Measurements from ENCODE around the gene MB.
"Not testable (repeated sequence)": the region's sequence is repeated elsewhere in the genome, so short reads cannot be mapped to it uniquely, and the experiment has no call there.

The MB gene

DNA sequence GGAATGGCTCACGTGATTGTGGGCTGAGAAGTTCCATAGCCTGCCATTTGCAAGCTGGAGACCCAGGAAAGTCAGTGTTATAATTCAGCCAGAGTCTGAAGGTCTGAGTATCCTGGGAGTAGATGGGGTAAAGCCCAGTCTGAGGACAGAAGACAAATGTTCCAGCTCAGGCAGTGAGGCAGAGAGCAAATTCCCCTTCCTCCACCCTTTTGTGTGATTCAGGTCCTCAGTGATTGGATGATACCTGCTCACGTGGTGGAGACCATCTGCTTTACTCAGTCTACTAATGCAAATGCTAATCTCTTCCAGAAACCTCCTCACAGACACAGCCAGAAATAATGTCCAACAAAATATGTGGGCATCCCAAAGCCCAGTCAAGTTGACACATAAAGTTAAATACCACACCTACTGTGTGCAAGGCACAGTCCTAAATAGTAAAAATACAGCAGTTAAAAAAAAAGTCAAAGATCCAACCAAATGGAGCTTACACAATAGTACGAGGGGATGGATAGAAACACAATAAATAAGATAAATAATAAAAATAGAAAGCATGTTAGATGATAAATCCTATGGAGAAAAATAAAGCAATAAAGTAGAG, 17.9 kb upstream of the MB start:
- no peak for FAIRE-seq

DNA sequence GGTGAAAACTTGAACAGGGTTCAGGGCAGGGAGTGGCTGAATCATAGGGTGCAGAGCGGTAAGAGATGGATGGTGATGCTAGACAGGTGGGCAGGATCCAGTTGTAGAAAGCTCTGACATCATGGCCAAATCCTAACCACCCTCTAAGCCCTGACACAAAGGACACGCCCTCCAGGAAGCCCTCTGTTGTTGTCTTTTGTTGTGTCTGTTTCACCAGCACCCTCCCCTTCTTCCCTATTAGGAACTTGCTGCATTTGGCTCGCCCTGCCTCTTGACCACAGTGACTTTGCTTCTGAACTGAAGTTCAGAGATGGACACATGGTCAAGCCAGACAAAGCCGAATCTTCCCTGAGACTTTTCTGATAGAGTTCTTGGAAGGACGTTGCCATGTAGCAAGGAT, 16.9 kb upstream of the MB start:
- no peak for FAIRE-seq

GRCh38 chr22:35633520-35633919, 16.4 kb upstream of the MB start:
- no peak for FAIRE-seq

GRCh38 chr22:35632935-35633334, 15.8 kb upstream of the MB start:
- FAIRE-seq = no peak

GRCh38 chr22:35631597-35631996, 14.5 kb upstream of the MB start:
- FAIRE-seq = no peak

DNA sequence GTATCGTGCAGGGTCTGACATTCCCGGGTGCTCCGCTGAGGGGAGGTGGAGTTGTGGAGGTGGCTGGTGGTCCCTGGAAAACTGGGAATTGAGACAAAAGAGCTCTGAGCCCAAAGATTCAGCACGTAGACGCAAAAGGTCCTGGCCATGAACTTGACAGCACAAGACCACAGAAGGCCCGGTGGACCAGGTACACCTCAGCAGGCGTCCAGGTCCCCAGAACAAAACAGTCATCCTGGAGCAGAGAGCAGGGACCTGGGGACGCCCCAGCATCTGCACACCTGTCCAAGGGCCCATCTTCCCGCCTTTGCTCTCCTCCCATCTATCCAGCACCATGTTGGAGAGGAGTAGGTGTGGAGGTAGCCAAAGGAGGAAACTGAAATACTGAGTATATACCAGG, 13.8 kb upstream of the MB start:
- FAIRE-seq = no peak

DNA sequence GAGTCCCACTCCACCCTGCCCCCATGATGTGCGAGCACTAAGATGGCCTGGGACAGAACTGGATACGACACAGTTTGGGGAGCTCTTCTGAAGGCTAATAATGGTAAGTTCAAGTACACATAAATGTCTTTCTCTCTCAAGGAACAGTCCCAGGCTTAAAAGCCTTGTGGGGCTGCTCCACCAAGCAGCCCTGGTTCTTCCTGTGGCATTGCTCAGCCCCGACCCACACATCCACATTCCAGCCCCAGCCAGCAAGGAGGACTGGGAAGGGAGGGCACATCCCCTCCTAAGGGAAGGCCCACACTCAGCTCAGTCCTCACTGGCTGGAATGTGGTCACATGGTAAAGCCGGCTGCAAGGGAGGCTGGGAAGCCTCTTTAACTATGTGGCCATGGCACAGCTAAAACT, 13.3 kb upstream of the MB start:
- FAIRE-seq = no peak

DNA sequence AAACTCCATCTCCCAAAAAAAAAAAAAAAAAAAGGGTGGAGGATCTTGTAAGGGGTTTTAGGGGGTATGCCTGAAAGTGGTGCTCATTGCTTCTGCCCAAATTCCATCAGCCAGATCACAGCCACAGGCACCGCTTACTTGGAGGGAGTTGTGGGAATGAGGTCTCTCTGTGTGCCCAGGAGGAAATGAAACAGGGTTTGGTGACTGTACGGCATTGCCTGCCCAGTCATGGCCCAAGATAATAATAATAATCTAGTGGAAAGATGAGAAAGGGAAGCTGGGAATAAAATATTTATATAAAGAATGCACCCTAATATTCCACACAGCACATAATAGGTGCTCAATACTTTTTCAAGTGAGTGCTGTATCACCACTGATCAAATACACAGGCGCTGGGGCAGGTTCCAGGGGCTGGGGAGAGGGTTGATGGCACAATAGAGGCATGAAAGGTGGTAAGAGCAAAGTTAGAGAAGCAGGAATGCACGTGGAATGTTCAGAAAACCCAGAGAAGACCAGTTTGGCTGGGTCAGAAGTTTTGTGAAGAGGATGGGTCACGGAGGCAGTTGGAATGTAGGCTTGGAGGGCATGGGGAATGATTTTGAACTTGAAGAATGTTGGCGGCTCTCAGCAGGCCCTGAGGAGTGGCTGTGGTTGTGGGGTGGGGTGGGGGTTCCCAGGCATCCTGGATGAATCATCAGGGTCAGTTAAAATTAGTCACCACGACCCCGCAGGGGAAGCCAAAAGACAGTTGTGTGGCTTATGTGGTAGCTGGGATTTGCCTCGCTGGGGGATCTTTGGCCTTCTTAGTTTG, 12.5 kb upstream of the MB start:
- FAIRE-seq = no peak

DNA sequence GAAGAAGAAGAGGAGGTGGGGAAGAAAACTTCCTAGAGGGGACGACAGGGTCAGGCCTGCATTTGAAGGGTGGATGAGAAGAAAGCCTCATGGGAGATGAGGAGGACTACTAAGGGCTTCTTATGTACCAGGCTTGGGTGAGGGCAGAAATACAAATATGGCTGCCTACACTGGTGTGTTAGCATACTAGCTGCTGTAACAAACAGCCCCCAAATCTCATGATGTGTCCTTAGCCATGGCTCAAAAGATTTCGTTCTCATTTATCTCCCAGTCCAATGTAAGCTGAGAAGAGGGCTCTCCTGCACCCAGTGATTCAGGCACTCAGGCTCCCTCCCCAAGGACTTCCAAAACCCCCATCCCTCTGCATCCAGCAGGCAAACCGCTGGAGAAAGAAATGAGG, 11.6 kb upstream of the MB start:
- no peak for FAIRE-seq

DNA sequence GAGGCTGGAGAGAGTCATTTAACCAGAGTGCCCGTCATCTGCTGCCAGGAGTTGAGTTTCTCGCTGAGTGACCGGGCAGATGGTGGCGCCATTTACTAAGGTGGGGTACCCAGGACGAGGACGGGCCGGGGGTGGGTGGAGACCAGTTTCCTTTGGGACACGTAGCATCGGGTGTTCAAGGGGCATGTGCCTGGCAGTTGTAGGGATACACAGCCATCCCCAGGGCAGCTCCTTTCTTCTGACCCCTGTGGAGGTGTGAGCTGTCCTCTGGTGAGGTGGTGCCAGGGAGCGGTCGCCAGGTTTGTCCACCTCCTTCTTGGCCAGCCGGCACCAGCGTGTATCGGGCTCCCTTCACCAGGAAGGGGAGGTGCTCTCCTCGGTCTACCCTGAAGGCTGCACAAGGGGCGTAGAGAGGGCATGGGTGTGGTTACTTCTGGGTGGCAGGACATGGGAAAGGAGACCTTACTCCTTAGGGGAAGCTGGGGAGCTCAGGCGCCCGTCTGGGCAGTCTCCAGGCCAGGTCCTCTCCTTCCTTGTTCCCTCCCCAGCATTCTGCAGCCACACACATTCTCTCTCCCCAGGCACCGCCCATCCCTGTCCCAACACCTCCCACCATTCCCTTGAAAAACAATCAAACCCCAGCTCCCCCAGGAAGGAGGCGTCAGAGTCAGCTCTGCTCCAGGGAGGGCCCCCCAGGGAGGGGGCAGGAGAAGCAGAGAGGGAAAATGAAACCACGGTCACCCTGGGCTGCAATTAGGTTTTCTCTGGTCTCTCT, 10.3 kb upstream of the MB start:
- FAIRE-seq = peak; percentile 71

DNA sequence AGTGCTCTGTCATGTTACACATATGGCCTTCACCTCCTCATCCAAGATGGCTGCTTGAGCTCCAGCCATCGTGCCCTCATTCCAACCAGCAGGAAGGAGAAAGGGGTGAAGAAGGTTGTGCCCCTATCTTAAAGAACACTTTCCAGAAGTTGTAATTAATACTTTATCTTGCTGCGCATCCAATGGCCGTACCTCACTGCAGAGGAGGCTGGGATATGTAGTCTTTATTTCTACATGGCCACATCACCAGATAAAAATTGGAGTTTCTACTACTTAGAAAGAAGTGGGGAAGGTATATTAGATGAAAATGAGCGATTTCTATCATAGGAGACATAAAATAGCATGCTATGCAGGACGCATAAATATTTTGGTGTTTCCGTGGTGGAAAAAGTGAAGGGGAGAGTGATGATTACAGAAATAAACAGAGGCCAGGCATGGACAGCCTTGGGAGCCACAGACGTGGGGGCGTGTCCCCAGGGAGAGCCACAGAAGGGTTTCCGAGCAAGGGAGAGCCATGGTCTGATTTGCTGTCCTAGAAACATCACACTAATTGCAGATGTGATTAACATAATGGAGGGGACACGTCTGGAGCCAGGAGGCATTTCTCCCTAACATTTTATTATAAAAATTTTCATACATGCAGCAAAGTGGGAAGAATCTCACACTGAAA, 8.8 kb upstream of the MB start:
- FAIRE-seq = no peak

DNA sequence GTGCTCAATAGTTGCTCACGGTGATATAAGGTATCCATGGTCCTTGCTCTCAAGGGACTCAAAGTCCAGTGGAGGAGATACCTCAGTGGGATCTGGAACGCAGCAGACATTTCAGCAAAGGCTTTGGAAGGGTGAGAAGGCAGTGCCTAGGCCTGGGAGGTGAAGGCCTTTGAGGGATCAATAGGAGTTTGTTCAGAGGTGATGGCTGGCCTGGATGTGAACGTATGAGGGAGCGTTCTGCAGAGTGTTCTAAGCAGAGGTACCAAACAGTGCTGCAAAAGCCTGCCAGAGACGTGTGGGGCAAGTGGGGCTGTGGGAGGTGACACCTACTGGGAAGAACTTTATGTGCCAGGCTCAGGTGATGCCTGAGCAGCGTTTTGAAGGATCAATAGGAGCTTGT, 7.4 kb upstream of the MB start:
- FAIRE-seq = no peak

GRCh38 chr22:35623885-35624284, 6.8 kb upstream of the MB start:
- FAIRE-seq = not testable (repeated sequence)

GRCh38 chr22:35622191-35622913, 5.2 kb upstream of the MB start:
- no peak for FAIRE-seq

- no peak for FAIRE-seq
Observed at GRCh38 chr22:35621451-35621850, 4.3 kb upstream of the MB start.

DNA sequence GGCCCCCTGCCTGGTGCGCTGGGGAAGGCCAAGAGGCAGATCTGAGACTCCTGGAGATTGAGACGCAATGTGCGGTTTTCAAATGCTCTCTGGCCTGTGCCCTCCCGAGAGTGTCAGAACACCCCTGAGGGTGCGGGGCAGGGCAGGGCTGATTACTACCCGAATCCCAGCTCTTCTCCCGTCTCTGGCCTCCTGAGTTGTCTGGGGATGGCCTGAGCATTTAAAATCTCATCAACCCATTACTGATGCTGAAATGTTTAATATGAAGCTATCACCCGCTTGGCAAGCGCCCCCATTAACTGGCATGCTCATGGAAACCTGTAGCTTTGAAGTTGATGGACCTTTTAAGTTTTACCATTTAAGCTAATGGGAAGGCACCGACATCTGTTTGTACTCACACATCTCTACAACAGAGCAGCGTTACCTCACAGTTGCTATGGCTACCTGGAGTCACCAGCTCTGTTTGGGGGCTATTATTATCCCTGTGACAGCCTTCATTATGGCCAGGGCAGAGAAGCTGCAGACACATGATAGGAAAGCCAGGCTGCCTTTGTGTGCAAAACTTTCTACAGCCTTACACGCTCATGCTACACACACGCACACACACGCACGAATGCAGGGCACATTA, 3.6 kb upstream of the MB start:
- FAIRE-seq = no peak

DNA sequence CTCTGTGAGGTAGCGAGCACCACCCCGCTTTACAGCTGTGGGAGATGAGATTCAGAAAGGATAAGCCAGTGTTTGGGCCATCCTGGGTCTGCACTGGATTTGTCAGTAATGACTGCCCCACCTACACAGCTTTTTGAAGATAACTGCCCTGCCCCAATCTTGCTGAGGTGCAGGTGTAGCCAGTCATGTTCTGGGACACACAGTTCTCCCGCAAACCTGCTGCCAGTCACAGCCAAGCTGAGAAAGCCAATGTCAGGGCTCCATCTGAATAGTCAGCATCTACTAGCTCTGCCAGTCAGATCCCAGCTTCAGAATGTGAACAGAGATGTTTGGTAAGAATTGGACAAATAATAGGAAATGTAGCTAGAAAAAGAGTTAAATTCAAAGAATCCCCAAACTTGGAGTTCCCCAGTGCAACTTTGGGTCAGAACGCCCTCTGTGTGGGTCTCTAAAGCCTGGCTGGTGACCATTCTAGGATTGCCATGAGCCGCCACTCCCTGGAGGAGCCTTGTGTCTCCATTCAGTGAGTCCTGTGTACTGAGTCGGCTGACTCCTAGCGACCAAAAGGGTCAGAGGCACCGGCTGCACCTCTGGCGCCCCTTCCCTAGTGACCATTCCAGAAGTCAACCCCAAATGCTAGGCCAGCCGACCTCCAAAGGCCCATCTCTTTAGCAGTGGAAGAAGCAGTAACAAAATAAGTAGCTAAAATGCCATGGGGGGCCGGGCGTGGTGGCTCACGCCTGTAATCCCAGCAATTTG, 2.4 kb upstream of the MB start:
- no peak for FAIRE-seq

DNA sequence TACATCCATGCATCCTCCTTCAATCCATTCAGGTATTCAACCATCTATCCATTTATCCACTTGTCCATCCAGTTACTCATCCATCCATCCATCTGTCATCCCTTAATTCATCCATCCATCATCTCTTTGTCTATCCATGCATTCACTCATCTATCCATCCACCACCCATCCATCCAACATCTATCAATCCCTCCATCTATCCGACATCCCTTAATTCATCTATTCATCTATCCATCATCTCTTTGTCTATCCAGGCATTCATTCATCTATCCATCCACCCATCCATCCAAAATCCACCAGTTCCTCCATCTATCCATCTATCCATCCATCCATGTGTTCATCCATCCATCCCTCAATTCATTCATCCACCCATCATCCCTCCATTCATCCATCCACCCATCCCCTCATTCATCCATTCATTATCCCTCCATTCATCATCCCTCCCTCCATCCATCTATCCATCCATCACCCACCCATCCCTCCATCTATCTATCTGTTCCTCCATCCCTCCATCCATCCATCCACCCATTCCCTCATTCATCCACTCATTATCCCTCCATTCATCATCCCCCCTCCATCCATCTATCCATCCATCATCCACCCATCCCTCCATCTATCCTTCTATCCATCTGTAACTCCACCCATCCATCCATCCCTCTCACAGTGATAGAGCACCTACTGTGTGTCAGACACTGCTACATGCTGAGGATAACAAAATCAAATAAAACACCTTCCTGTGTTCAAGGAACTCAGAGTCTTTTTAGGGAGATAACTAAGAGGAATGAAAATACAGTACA, 1.5 kb upstream of the MB start:
- no peak for FAIRE-seq

GRCh38 chr22:35616043-35616442, 1.1 kb downstream of the MB start:
- FAIRE-seq = no peak

DNA sequence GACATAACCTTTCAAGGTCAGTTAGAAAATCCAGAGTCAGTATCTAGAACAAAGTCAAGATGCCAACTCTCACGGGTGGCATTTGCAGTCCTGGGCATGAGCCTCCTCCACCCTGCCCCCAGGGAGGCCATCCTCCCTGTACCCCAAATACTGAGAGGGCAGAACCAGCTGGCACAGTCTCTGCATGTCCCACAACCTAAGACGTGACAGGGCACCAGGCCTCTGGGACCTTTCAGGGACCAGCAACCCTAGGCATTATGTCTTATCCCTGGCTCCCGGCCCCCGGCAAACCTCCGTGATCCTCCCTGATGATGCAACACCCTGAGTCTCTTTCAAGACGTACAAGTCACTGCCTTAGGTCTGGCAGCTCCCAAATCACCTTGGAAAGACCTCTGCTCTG, 2.0 kb downstream of the MB start:
- no peak for FAIRE-seq

DNA sequence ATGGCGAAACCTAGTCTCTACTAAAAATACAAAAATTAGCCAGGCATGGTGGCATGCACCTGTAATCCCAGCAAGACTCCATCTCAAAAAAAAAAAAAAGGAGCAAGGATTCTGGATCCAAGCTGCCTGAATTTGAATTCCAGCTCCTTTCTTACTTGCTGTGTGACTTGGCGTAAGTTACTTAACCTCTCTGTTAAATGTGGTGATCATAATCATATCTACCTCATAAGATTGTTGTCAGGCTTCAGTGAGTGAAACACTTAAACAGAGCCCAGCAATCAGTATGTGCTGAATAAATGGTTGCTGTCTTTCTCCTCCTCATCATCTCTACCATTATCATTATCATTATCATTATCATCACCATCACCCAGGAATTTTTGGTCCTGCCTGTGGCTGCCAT, 2.7 kb downstream of the MB start:
- FAIRE-seq = no peak

Data from G401.6 (cell line).